HepG2 (cell line): Measurements from ENCODE around the gene EPHX1.

Experiments
- CHD2 ChIP-seq: IDR thresholded peaks from 2 replicates; pipeline ENCODE4 v1.6.1; 2011; ENCODE audit warnings: low read depth, low read length, improper control_type of control experiment
- GPBP1L1 ChIP-seq: sonication (generic); formaldehyde crosslinking; IDR thresholded peaks from 2 replicates; pipeline ENCODE4 v1.5.0; 2020; ENCODE audit warnings: mild to moderate bottlenecking, missing genetic modification reagents
- POLR2A ChIP-seq, 2 experiments: IDR thresholded peaks; 2 replicates each; pipeline ENCODE4 v1.6.1; 2011; ENCODE audit warnings: low read depth in 2 of 2, low read length in 2 of 2, mild to moderate bottlenecking in 1 of 2, moderate library complexity in 1 of 2; ENCODE audit not compliant: insufficient read depth in 1 of 2
- SMC3 ChIP-seq: IDR thresholded peaks from 2 replicates; pipeline ENCODE4 v1.6.1; 2011; ENCODE audit warnings: low read length, improper control_type of control experiment
- TF ChIP-seq, protein P1 (sequence below): sonication (generic); formaldehyde crosslinking; conservative IDR thresholded peaks from 2 replicates; pipeline ENCODE4 v1.4.0; 2020; ENCODE audit warnings: missing genetic modification reagents

DNA sequence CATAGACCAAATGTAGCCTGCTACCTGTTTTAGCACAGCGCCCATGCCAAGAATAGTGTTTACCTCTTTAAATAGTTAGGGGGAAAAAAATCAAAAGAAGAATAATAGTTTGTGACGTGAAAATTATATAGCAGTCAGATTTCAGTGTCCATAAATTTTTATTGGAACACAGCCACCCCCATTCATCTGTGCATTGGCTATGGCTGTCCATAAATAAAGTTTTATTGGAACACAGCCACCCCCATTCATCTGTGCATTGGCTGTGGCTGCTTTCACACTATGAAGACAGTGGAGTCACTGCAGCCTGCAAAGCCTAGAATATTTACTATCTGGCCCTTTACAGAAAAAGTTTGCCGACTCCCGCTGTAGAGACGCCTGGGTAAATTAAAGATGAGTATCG, 20.9 kb downstream of the EPHX1 start:
- TF ChIP-seq SMC3, result no peak
- TF ChIP-seq, protein P1, sequence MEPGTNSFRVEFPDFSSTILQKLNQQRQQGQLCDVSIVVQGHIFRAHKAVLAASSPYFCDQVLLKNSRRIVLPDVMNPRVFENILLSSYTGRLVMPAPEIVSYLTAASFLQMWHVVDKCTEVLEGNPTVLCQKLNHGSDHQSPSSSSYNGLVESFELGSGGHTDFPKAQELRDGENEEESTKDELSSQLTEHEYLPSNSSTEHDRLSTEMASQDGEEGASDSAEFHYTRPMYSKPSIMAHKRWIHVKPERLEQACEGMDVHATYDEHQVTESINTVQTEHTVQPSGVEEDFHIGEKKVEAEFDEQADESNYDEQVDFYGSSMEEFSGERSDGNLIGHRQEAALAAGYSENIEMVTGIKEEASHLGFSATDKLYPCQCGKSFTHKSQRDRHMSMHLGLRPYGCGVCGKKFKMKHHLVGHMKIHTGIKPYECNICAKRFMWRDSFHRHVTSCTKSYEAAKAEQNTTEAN (CRISPR knock-in tag), result no peak
- no peak for TF ChIP-seq CHD2
- TF ChIP-seq POLR2A (IDR thresholded peaks at IDR 0.05; ENCODE audit: insufficient read depth in 1 of 2, low read depth in 2 of 2, low read length in 2 of 2), result no peak
- no peak for TF ChIP-seq GPBP1L1 (CRISPR knock-in tag)
